HG03175 (cell line): Measurements from ENCODE around the gene TMEM259.

Experiments
- ATAC-seq: cut with Tn5 transposase; IDR thresholded peaks from one replicate; pipeline ENCODE4 v1.9.1; 2021; ENCODE audit warnings: mild to moderate bottlenecking, moderate library complexity; ENCODE audit not compliant: unreplicated experiment

The TMEM259 gene

GRCh38 chr19:1055886-1056620 is 35.1 kb upstream of the TMEM259 start:
- ATAC-seq, result no peak

GRCh38 chr19:1055028-1055425 is 34.1 kb upstream of the TMEM259 start:
- no peak for ATAC-seq

GRCh38 chr19:1054102-1055027 is 33.4 kb upstream of the TMEM259 start:
- ATAC-seq, result no peak

GRCh38 chr19:1053176-1054101 is 32.5 kb upstream of the TMEM259 start:
- no peak for ATAC-seq

- ATAC-seq, result no peak
Measured at GRCh38 chr19:1052349-1052975, 31.5 kb upstream of the TMEM259 start.

- ATAC-seq, result no peak
Measured at GRCh38 chr19:1051791-1052190, 30.9 kb upstream of the TMEM259 start.

- ATAC-seq, result no peak
Measured at GRCh38 chr19:1050989-1051788, 30.3 kb upstream of the TMEM259 start.

- ATAC-seq, result no peak
Measured at GRCh38 chr19:1049800-1050199, 28.9 kb upstream of the TMEM259 start.

- no peak for ATAC-seq
Measured at GRCh38 chr19:1049106-1049505, 28.2 kb upstream of the TMEM259 start.

- no peak for ATAC-seq
Measured at GRCh38 chr19:1047696-1048147, 26.8 kb upstream of the TMEM259 start.

- ATAC-seq, result no peak
Measured at GRCh38 chr19:1046836-1047695, 26.1 kb upstream of the TMEM259 start.

- no peak for ATAC-seq
Measured at GRCh38 chr19:1046117-1046626, 25.2 kb upstream of the TMEM259 start.

GRCh38 chr19:1045247-1045603 is 24.3 kb upstream of the TMEM259 start:
- ATAC-seq, result no peak

- no peak for ATAC-seq
Measured at GRCh38 chr19:1042689-1043511, 22.0 kb upstream of the TMEM259 start.

GRCh38 chr19:1041835-1042685 is 21.1 kb upstream of the TMEM259 start:
- no peak for ATAC-seq

GRCh38 chr19:1041272-1041834 is 20.4 kb upstream of the TMEM259 start:
- ATAC-seq, result no peak
